ENCODE results near the gene HIVEP3.

Gene HIVEP3

DNA sequence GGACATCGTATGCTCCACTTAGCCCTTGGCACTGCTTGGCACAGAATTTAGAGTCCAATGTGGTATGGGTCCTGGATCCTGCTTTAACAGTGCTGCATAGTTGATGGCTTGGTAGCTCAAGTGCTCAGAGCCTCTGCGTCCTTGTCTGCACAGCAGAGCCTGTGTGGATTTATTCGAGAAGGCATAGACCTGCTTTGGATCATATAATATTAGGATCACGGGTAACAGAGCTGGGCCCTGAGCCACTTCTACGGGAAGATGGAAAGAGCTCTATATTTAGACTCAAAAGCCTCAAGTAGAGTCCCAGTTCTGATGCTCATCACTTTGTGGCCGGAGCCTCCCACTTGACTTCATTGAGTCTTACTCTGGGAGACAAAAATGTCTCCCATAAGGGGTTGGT lies 269.9 kb downstream of the HIVEP3 start:
- DNase-seq (ENCODE audit: low read depth), result no peak

DNA sequence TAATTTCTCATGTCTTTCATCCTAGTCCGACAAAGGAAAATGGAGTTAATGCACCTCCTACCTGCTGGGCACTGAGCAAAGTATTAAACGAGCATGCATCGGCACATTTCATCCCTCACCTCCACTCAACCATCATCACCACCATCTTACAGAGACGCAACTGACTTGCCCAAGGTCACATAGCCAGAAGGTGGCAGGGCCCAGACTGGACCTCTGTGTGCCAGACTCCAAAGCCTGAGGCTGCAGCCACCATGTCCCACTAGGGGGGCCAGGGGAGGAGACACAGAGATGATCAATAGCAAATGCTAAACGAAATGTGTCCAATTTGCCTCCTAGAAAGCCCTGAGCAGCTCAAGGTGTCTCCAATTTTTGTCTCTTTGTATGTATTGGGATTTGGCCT lies 270.5 kb downstream of the HIVEP3 start:
- DNase-seq (ENCODE audit: low read depth), result no peak

DNA sequence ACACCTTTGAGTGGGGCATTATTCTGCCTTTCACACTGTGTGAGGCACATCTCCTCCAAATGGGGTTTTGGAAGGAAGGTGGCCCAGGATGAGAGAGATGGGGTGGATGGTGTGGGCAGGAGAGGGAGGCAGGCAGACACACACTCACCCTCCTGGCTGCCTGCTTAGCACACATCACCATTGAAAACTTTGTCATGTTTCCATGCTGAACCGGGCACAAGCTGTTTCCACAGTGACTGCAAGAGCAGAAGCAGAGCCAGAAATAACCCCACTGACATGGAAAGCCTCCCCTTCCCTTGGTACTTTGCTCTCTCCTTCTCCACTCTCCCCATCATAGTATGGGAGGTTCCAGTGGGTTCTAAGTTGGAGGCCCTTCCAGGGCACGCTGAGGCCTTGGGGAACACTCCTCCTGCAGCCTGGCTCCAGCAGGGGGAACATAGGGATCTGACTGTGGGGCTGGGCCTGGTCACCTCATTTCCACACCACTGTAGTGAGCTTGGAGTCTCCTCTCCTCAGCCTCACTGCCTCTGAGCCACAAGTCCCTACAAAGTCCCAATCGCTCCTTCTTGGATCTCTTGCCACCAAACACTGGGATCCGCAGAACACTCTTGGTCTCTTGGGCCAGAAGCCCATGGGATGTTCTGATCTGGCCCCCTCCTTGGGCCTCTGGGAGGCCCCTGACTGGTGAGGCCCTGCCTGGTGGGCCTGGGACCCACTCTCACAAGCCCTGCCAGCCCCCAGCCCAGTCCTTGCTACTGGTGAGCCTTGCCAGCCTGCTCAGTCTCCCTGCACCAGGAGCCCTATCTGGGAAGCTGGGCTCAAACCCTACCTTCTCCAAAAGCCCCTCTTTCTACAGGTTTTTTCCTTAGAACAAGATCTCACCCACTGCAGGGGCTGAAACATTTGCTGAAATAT lies 271.2 kb downstream of the HIVEP3 start:
- no peak for DNase-seq (ENCODE audit: low read depth)

DNA sequence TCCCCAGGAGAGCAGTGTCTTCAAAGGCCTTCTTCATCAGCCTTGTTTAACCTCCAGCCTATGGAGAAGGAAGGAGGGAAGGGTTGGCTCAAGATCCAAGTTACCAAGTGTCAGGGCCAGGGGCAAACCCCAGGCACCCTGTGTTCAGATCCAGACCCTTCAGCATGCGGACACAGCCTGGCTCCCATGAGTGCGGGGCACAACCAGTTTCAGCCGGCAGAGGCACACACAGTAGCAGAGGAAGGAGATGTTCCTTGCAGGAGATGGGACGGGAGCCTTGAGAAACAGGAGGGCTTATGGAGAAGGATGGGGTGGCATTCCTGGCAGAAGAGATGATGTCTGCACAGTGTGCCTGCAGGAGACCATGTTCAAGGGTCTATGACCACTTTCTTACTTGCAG lies 272.5 kb downstream of the HIVEP3 start:
- DNase-seq (ENCODE audit: low read depth), result no peak

DNA sequence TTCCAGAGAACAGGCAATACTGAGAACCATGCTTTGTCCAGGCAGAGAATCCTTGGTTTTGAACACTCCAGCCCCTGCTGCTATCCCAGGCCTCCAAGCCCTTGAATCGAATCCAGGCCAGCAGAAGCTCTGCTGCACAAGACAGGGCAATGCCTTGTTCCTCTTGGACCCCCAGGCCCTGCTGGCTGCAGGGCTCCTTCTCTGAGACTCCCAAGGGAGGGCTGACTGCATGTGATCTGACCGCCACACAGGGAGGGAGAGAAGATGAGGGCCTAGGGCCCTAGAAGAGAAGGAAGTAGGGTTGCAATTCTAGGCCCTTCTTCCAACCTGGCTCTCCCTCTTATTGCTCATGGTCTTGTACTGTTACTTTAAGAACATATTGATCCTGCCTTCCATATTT lies 273.7 kb downstream of the HIVEP3 start:
- DNase-seq (ENCODE audit: low read depth), result no peak

DNA sequence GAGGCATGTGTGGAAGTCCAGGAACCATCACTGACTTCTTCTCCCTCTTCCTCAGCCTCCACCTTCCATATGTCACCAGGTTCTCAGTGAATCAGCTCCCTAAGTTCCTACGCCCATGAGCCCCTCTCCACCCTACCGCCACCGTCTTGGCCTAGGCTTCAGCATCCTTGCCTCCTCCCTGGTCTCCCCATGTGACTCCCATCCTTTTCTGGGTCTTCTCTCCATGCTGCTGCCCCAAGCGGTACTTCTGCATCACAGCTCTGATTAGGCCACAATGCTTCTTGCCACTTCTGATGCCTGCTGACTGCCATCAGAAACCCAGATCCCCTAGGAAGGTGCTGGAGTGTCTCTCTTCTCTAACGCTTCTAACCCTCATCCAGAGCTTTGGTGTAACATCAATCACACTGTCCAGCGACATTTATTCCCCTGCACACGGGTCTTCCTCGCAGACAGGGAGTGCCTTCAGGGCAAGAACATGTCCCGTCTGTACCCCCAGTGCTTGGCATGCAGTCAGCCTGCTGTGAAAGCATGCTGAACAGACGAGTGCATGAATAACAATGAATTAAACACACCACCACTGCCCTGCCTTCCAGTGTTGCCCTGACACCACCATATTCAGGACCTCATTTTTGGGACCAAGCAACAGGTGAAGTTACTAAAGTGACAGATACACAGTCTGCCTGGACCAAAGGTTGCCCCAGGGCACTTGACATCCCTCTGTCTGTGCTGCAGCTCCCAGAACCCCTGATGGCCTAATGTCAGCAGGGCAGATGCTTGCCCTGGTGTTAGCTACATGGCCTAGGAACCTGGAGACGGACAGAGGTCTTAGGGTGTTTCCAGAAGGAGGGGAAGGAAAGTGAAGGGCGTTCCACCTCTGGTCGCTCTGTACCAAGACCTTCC lies 275.6 kb downstream of the HIVEP3 start:
- DNase-seq (ENCODE audit: low read depth), result no peak

DNA sequence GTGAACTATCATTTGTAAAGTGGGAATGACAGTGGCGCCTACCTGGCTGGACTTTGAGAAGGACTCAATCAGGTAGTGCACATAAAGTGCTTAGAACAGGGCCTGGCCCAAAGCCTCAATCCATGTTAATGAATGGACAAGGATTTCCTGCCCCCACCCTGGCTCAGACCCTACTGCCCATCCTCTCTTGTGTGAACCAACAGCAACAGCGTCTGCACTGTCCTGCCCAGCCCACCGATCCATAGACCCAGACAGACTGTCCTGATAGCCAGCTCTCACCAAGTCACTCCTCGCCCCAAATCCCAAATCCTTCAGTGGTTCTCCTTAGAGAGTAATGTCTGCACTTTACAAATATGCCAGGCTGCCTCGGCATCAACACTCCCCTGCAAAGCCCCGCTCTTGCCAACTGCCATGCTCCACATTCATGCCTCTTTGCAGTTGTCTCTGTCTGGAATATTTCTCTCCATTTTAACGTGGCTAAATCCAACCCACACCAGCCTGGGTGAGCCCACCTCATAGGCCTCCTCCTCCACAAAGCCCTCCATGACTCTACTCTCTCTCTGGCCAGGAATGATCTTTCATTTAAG lies 276.7 kb downstream of the HIVEP3 start:
- no peak for DNase-seq (ENCODE audit: low read depth)

DNA sequence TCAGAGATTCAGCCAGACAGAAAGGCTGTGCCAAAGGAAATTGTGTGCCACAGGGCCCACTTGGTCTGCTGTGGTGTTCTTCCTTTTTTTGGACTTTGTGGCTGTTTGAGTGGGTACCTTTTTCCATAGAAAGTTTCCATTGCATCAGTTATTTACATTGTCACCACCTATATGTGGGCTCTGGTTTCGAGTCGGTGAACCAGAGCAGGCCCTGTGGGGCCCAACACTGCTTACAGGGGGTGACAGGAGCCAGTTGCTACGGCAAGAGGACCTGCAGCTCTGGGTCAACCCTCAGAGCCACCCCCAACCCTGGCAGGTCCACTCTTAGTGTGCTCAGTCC lies 277.3 kb downstream of the HIVEP3 start:
- no peak for DNase-seq (ENCODE audit: low read depth)

DNA sequence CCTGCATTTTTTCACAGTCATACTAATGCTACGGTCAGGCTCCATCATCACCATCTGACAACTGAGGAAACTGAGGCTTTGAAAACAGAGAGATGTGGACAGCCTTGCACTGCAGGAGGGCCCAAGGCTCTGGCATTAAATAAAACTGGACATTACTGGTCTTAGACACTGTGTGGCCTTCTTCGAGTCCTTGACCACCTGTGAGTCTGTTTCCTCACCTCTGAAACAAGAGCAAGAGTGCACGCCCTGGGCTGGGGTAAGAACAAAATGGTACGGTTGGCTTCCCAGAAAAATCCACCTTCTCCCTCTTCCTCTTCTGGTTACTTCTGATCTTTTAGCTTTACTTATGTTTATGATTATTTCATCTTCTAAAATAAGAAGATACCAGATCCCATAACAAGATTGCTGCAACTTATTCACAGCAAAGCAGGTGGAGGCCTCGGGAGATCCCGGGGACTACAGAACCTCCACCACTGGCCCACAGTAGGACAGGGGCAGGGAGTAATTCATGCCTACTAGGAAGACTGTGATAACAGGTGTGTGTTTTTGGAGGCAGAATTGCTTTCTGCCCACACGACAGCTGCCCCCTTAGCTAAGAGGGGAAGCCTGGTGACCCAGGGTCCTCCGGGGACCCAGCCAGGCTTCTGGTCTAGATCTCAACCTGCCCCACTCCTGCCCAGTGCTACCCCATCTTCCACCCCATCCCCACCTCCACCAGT lies 277.8 kb downstream of the HIVEP3 start:
- no peak for DNase-seq (ENCODE audit: low read depth)

DNA sequence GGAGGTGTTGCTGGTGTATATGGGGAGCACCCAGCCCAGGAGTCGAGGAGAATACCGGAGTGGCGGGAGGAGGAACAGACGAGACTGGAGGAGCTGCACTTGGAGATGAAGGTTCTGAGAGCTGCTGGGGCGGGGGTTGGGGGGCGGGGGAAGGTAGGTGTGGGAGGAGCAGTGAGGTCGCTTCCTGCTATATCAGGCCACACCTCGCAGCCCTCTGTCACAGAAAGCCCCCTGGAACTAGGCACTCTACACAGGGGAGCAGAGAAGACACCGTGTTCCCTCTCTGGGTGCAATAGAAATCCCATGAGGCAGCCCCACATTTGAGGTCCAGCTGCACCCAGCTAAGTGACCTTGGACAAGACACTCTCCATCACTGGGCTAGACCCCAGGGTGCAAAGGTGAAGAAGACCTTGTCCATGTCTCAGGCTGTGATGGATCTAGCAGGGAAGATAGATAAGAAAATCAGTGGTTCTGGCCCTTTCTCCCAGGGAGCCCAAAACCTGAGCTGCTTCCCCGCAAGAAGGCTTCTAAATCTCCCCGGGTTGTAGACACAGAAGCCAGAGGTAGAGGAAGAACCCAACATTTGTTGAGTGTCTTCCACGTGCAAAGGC lies 278.5 kb downstream of the HIVEP3 start:
- DNase-seq (ENCODE audit: low read depth), result no peak

DNA sequence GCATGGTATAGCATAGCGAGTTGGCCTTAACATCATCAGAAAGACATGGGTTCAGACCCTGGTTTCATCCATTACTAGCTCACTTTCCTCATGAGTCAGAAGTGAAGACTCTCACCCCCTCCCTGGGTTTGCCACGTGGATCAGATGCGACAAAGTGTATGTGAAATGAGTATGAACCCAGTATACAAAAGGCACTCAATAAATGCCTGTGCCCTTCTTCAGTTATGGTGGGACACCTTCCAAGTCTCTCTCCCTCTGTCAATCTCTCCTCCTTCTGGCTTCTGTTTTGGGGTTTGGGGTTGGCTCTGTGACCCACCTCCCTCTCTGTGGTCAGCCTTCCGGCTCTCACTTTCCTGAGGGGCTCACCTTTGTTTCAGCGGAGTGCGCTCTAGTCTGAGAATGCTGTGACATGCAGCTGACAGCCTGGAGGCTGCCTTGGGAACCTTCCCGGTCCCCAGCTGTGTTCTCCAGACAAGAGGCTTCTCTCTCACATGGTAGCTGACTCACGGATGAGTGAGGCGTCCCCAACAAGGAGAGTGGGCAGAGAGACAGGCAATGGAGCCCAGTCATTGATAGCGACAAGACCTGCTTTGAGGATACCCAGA lies 279.3 kb downstream of the HIVEP3 start:
- peak; percentile 24 for DNase-seq (ENCODE audit: low read depth)

DNA sequence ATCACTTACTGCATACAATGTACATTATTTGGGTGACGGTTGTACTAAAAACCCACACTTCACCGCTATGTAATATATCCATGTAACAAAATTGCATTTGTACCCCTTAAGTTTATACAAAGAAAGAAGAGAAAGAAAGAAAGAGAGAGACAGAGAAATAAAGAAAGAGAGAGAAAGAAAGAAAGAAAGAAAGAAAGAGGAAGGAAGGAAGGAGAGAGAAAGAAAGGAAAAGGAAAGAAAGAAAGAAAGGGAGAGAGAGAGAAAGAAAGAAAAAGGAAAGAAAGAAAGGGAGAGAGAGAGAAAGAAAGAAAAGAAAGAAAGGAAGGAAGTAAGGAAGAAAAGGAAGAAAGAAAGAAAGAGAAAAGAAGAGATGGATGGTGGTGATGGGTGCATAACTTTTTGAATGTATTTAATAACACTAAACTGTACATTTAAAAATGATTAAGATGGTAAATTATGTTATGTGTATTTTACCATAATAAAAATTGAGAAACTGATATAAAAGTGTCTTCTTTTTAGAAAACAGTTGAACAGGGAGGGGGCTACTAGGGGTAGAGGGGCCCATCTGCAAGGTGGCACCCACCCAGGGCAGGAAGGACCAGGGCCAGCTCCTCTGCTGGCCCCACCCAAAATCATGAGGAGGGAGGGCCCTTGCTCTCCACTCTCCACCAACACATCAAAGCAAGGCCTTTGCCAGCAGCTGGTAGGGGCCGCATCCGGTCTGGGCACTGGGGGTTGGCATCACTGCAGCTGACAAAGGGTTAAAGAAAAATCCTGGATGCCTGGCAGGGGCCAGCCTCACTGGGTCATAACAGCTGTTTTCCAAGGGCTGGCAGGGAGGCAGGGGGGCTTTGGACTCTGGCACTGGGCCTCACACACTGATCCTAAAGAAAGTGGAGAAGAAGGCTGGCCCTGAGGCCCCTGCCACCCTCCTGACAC lies 280.4 kb downstream of the HIVEP3 start:
- no peak for DNase-seq (ENCODE audit: low read depth)

DNA sequence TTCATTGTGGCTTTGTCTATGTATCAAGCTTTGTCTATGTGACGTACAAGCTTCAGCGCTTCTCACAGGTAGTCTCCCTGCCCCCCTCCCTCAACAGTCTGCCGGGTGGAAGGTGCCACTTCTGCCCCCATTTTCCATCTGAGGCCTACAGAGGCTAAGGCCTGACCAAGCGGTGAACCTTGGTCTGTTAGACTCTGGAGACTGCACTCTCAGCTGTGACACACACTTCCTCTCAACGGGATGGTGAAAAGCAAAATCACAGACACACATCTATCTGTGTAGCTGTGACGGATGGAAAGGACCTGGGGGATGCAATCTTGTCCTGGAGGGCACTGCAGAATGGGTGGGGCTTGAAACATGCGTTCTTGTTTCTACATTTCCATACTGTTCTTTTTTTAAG lies 281.4 kb downstream of the HIVEP3 start:
- no peak for DNase-seq (ENCODE audit: low read depth)

DNA sequence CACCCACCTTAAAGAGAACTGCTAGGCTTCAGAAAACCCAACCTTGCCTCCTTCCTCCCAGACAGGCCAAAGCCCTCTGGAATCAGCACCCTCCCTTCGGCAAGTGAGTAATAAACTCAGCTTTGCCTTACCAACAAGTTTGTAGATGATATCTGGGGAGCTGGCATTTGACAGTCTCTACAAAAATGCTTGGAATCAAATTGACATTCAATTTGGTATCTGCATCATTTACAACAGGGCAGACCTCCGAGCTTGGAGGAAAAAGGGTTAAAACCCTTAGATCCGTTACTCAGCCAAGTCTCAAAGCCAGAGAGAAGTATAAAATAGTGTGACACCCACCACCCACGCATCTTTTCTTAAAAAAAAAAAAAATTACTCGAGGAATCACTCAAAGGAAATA lies 285.0 kb downstream of the HIVEP3 start:
- no peak for DNase-seq (ENCODE audit: low read depth)

DNA sequence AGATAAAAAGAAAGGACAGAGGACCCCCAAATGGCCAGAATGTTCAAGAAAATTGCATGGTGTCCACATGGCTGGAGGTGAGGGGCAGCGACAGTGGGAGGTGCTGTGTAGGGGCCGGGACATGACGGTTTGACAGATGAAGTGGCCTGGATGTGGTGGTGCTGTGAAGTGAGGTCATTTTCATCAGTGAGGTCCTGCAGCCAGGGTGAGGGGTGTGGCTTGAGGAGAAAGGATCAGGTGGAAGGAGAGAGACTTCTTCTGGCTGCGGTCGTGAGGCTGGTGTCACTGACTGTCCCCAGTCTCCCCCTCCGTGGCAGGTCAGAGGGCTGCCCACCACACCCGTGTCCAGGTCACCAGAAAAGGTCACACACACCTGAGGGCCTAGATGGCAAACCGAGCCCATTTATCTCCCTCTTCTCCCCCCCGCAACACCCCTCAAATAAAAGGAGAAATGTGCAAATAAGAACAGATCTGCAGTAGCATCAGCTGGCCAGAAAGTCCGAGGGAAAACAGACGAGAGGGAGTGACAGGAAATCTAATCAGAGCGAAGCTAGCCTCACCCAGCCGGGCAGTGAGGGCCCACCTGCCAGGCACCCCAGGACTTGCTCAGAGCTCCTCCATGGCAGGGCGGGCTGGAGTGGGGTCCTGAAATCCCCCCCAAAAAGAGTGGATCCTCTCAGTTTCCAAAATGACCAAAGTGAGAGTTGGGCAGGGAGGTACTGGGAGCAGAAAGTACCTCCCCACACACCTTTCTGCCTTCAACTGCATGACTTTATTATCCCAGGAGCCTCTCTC lies 285.7 kb downstream of the HIVEP3 start:
- no peak for DNase-seq (ENCODE audit: low read depth)

DNA sequence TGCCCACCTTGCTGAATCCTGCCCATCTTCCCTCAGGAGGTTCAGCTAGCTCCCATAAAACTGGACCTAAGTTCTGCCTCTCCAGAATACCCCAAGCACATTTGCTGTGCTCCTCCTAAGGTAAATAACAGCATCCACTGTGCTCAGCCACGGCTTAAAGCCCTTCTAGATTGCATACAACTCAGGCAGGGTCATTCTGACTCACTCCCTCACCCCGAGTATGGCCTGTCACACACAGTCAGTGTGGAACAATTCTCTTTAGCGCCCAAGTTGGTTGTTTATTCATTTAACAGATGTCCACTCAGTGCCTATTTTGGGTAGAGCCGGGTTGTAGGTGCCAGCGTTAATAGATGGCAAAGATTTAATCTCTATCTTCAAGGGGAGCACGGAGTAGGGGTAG lies 286.8 kb downstream of the HIVEP3 start:
- no peak for DNase-seq (ENCODE audit: low read depth)

DNA sequence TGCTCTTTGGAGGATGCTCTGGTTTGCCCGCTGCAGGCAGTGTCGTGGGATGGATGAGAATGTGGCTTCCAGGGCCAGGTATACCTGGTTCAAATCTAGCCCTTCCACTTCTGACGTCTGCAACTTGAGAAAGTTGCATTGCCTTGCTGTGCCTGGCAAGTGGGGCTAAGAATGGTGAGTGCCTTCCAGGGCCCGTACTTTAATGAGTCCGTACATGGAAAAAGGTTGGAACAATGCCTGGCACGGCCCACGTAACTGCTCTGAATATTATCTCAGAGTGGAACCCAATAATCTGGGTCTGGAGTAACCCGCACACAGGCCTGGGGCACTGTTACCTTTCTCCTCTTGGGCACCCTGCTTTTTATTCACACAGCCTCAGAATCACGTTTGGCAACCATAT lies 287.6 kb downstream of the HIVEP3 start:
- no peak for DNase-seq (ENCODE audit: low read depth)

DNA sequence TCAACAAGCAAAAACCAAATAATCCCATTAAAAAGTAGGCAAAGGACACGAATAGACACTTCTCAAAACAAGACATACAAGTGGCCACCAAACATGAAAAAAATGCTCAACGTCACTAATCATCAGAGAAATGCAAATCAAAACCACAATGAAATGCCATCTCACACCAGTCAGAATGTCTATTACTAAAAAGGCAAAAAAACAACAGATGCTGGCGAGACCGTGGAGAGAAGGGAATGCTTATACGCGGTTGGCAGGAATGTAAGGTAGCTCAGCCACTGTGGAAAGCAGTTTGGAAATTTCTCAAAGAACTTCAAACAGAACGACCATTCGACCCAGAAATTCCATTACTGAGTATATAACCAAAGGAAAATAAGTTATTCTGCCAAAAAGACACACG lies 289.2 kb downstream of the HIVEP3 start:
- DNase-seq (ENCODE audit: low read depth), result no peak

DNA sequence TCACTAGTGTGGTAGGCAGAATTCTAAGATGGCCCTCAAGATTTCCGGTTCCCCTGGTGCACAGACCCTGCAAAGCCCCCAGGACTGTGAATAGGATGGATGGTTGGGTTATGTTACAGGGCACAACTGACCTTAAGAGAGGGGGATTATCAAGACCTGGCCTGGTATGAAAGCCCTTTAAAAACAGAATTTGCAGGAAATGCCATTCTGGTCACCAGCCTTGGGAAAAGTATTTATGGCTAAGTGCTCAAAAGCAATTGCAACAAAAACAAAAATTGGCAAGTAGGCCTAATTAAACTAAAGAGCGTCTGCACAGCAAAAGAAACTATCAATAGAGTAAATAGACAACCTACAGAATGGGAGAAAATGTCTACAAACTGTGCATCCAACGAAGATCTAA lies 289.6 kb downstream of the HIVEP3 start:
- DNase-seq (ENCODE audit: low read depth), result no peak

Measured in activated T-helper 9 cell treated with anti-CD3 and anti-CD28 coated beads, Interleukin-2, amount 50 U/mL, for 16 hours (primary cell).